Hepatocyte (in vitro differentiated cells): ENCODE data around the gene DNAJC5G.

Experiments used
- EZH2 ChIP-seq: fragments of 200-600 bp; sonication (generic); IDR thresholded peaks from 2 replicates; pipeline ENCODE4 v1.6.1; 2016; ENCODE audit warnings: antibody characterized with exemption, mild to moderate bottlenecking, borderline replicate concordance
- EZH2phosphoT487 ChIP-seq: fragments of 200-600 bp; sonication (generic); IDR thresholded peaks from one replicate; pipeline ENCODE4 v1.6.1; 2018; ENCODE audit warnings: antibody characterized with exemption, mild to moderate bottlenecking, low read depth, moderate library complexity; ENCODE audit not compliant: unreplicated experiment, severe bottlenecking
- TF ChIP-seq, protein P1 (sequence below): fragments of 200-600 bp; sonication (generic); IDR thresholded peaks from 2 replicates; pipeline ENCODE4 v1.5.1; 2016; ENCODE audit warnings: antibody characterized with exemption, mild to moderate bottlenecking; ENCODE audit not compliant: poor library complexity

DNA sequence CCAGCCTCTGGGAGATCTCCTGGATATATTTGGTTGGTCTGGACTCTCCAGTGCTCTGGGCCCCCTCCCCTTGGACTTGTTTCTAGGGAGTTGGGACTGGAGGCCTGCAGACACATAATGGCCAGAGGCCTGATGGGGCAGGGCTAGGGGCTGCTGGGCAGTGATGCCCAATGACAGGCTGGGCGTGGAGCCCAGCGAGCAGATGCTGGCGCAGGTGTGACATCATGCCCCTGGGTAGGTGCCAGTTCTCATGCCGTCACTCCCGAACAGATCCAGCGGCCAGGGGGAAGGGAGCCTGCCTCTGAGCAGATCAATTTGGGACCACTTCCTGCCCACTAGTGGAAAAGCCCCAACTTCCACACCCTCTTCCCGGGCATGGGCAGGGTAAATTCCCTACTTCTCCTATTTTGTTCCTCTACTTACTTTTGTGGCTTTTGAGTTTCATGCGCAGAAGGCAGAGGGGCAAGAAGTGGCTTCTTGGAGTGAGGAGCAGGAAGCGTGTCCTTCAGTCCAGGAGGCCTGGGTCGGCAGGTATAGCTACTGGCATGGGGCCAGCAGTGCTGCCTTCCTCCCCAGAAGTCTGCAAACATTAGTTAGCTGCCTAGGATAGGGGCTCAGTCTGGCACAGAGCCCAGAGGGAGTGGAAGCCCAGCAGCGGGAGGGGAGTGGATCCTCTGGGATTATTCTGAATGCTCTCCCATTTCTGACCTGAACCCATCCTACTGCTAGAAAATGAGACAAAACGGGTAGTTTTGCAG is 41.6 kb downstream of the DNAJC5G start:
- TF ChIP-seq, protein P1, sequence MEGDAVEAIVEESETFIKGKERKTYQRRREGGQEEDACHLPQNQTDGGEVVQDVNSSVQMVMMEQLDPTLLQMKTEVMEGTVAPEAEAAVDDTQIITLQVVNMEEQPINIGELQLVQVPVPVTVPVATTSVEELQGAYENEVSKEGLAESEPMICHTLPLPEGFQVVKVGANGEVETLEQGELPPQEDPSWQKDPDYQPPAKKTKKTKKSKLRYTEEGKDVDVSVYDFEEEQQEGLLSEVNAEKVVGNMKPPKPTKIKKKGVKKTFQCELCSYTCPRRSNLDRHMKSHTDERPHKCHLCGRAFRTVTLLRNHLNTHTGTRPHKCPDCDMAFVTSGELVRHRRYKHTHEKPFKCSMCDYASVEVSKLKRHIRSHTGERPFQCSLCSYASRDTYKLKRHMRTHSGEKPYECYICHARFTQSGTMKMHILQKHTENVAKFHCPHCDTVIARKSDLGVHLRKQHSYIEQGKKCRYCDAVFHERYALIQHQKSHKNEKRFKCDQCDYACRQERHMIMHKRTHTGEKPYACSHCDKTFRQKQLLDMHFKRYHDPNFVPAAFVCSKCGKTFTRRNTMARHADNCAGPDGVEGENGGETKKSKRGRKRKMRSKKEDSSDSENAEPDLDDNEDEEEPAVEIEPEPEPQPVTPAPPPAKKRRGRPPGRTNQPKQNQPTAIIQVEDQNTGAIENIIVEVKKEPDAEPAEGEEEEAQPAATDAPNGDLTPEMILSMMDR: no peak
- TF ChIP-seq EZH2: no peak
- TF ChIP-seq EZH2phosphoT487: no peak
